Measurements from ENCODE around the gene FCGR1A. TPM values are rescaled to one million over a fixed set of nuclear protein-coding genes. Genes with fewer than 3 reads are reported as not detected.
"Not testable (repeated sequence)": the region's sequence is repeated elsewhere in the genome, so short reads cannot be mapped to it uniquely, and the experiment has no call there.

Gene FCGR1A
- total RNA-seq, 1 donor from 2014 or later: not detected

- TF ChIP-seq CTCF (IDR thresholded peaks at IDR 0.05; ENCODE audit: unreplicated experiment): peak; percentile 72
- not testable (repeated sequence) for H3K4me1 Mint-ChIP-seq; H3K27me3 Mint-ChIP-seq (ENCODE audit: low read depth); H3K36me3 Mint-ChIP-seq; H3K9me3 Mint-ChIP-seq
- Mint-ChIP-seq H3K27ac (peak overlapping the region; percentile 99), H3K4me3 (peak overlapping the region; percentile 99)
- peak; percentile 31 to 78 for DNase-seq (ENCODE audit: low spot score in 2 of 2, unreplicated experiment in 2 of 2)
These were observed 10.0 kb downstream of the FCGR1A start for GRCh38 chr1:149792502-149792901.

DNA sequence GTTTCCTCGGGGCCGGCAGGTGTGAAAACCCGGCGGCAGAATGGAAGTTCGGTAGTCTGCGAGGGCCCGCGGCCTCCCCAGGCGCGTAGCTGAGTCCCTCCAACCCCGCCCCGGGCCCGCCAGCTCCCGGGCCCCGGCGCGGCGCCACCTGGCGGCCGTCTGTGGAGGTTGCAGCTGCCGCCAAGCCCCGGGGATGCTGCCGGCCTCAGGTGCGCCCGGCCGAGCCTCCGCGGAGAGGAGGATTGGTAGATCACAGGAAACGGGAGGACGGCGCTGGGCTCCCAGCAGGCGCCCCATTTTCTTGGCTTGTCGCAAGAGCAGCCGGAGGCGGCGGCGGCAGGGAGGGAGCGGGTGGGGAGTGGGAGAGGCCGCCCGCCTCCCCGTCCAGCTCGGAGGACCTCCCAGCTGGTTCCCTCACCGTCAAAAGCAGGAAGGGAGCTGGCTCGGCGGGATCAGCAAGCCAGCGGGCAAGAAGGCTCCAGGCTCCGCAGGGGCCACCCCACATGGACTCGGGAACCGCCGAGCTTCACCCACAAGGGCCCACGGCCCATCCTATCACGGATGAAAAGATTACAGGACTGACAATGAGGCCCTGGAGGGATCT lies 10.5 kb downstream of the FCGR1A start:
- H3K27me3 Mint-ChIP-seq (ENCODE audit: low read depth); H3K27ac Mint-ChIP-seq; H3K36me3 Mint-ChIP-seq; H3K9me3 Mint-ChIP-seq; H3K4me1 Mint-ChIP-seq: not testable (repeated sequence)
- peak; percentile 58 to 87 for DNase-seq (ENCODE audit: low spot score in 2 of 2, unreplicated experiment in 2 of 2)
- TF ChIP-seq CTCF (IDR thresholded peaks at IDR 0.05; ENCODE audit: unreplicated experiment): peak; percentile 84
- peak overlapping the region; percentile 67 for H3K4me3 Mint-ChIP-seq

- H3K27ac Mint-ChIP-seq; H3K9me3 Mint-ChIP-seq; H3K4me1 Mint-ChIP-seq; H3K27me3 Mint-ChIP-seq (ENCODE audit: low read depth); DNase-seq (ENCODE audit: low spot score in 2 of 2, unreplicated experiment in 2 of 2); H3K36me3 Mint-ChIP-seq: not testable (repeated sequence)
- peak overlapping the region; percentile 67 for H3K4me3 Mint-ChIP-seq
These were observed 11.4 kb downstream of the FCGR1A start for GRCh38 chr1:149793885-149794284.

GRCh38 chr1:149801628-149802027 lies 19.1 kb downstream of the FCGR1A start:
- not testable (repeated sequence) for H3K36me3 Mint-ChIP-seq; DNase-seq (ENCODE audit: low spot score in 2 of 2, unreplicated experiment in 2 of 2); H3K4me3 Mint-ChIP-seq; H3K27me3 Mint-ChIP-seq (ENCODE audit: low read depth); H3K9me3 Mint-ChIP-seq; H3K4me1 Mint-ChIP-seq
- peak overlapping the region; percentile 41 for H3K27ac Mint-ChIP-seq

DNA sequence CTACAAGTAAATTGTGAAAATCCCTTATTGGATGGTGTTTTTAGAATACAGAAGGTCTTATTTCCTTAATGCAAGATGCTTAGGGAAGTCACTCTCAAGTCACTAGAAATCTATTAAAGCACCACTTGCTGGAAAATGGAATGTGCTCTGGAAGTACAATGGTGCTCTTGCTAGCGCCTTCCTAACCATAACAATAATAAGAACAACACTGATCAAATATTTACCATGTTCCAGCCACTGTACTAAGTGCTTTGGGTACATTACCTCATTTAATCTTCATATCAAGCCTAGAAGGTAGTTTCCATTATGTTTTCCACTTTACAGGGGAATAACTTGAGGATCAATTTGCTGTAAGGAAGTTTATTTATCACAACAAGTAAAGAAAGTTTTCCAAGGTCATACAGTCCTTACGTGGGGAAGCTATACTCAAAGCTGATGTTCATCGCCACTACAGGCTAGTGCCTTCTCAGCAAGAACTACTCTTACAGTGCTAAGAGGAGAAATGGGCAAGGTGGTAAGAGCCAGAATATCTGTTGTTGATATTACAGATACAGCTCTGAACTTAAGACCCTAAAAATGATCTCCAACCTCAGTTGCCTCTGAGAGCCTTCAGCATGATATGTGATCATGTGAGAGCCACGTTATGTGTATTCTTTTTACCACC lies 22.1 kb downstream of the FCGR1A start:
- not testable (repeated sequence) for H3K27ac Mint-ChIP-seq; H3K27me3 Mint-ChIP-seq (ENCODE audit: low read depth); DNase-seq (ENCODE audit: low spot score in 2 of 2, unreplicated experiment in 2 of 2); H3K9me3 Mint-ChIP-seq; H3K36me3 Mint-ChIP-seq; H3K4me3 Mint-ChIP-seq; H3K4me1 Mint-ChIP-seq

- not testable (repeated sequence) for H3K36me3 Mint-ChIP-seq; H3K27me3 Mint-ChIP-seq (ENCODE audit: low read depth); H3K27ac Mint-ChIP-seq; H3K9me3 Mint-ChIP-seq; H3K4me1 Mint-ChIP-seq; DNase-seq (ENCODE audit: low spot score in 2 of 2, unreplicated experiment in 2 of 2)
- peak overlapping the region; percentile 31 for H3K4me3 Mint-ChIP-seq
These were observed 28.4 kb downstream of the FCGR1A start for GRCh38 chr1:149810697-149811405.

DNA sequence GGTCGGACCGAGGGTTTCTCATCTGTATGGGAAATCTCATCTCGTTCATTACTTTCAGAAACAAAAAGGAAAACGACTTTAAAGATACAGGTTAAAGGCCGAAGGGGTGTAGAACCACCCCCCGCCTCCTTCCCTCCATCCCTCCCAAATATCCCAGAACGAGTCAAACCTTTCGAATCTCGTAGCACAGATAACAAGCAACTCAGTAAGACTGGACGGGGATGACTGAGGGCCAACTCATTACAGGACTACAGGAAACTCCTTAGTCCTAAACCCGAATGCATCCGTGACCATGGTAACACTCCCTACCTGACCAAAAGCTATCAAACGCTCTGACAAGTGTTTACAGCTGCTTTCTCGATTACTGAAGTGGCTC lies 29.0 kb downstream of the FCGR1A start:
- not testable (repeated sequence) for H3K4me1 Mint-ChIP-seq; H3K36me3 Mint-ChIP-seq; H3K27me3 Mint-ChIP-seq (ENCODE audit: low read depth); DNase-seq (ENCODE audit: low spot score in 2 of 2, unreplicated experiment in 2 of 2); H3K9me3 Mint-ChIP-seq
- Mint-ChIP-seq H3K27ac (peak overlapping the region; percentile 97), H3K4me3 (peak overlapping the region; percentile 89)

GRCh38 chr1:149811890-149812829 lies 29.7 kb downstream of the FCGR1A start:
- peak; percentile 44 to 75 for DNase-seq (ENCODE audit: low spot score in 2 of 2, unreplicated experiment in 2 of 2)
- H3K36me3 Mint-ChIP-seq; H3K9me3 Mint-ChIP-seq; H3K4me1 Mint-ChIP-seq; H3K27me3 Mint-ChIP-seq (ENCODE audit: low read depth): not testable (repeated sequence)
- Mint-ChIP-seq H3K4me3 (peak overlapping the region; percentile 89), H3K27ac (peak overlapping the region; percentile 97)

GRCh38 chr1:149812893-149813801 lies 30.7 kb downstream of the FCGR1A start:
- not testable (repeated sequence) for H3K27me3 Mint-ChIP-seq (ENCODE audit: low read depth); H3K4me1 Mint-ChIP-seq; H3K9me3 Mint-ChIP-seq; H3K36me3 Mint-ChIP-seq
- peak in 1 of 2 experiments; percentile 69 for DNase-seq (ENCODE audit: low spot score in 2 of 2, unreplicated experiment in 2 of 2)
- peak overlapping the region; percentile 97 for H3K27ac Mint-ChIP-seq
- peak overlapping the region; percentile 89 for H3K4me3 Mint-ChIP-seq

GRCh38 chr1:149820387-149820786 lies 37.9 kb downstream of the FCGR1A start:
- H3K27me3 Mint-ChIP-seq (ENCODE audit: low read depth); H3K9me3 Mint-ChIP-seq; DNase-seq (ENCODE audit: low spot score in 2 of 2, unreplicated experiment in 2 of 2); H3K4me1 Mint-ChIP-seq; H3K27ac Mint-ChIP-seq; H3K4me3 Mint-ChIP-seq; H3K36me3 Mint-ChIP-seq: not testable (repeated sequence)

DNA sequence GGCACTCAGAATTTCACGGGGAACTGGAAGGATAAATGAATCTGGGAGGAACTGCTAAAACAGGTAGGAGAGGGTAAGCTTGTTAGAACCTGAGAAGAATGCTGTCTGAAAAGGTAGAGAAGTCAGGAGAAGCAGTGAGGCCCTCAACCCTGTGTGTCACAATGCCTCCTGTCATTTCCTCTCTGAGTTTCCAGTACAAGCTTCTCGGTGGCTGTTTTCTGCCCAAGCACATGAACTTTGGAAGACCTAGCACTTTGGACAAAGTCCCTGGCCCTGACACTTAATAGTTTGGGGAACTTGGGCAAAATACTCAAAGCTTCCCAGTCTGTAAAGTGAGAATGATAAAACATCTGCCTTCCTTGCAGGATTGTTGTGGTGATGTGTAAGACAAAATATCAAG lies 44.1 kb downstream of the FCGR1A start:
- not testable (repeated sequence) for H3K36me3 Mint-ChIP-seq

More for the DNA sequence above, 44.1 kb downstream of the FCGR1A start:
- H3K27me3 Mint-ChIP-seq (ENCODE audit: low read depth); H3K27ac Mint-ChIP-seq; H3K9me3 Mint-ChIP-seq; DNase-seq (ENCODE audit: low spot score in 2 of 2, unreplicated experiment in 2 of 2); H3K4me3 Mint-ChIP-seq; H3K4me1 Mint-ChIP-seq: not testable (repeated sequence)

Measured in mesothelial cell of epicardium (in vitro differentiated cells).